Stimulated activated CD8-positive, alpha-beta memory T cell treated with anti-CD3 and anti-CD28 coated beads, Interleukin-12 subunit alpha, Interleukin-12 subunit beta, amount 100 ng/mL, for 24 hours (primary cell): Measurements from ENCODE around the gene ZNF667.
A peak's percentile ranks its signal among the peaks of the same experiment; 100 is the strongest.

Experiments used
- DNase-seq: peaks from one replicate; pipeline ENCODE4 v3.0.0-alpha.2; 2020; ENCODE audit errors: extremely low read depth

Gene ZNF667

DNA sequence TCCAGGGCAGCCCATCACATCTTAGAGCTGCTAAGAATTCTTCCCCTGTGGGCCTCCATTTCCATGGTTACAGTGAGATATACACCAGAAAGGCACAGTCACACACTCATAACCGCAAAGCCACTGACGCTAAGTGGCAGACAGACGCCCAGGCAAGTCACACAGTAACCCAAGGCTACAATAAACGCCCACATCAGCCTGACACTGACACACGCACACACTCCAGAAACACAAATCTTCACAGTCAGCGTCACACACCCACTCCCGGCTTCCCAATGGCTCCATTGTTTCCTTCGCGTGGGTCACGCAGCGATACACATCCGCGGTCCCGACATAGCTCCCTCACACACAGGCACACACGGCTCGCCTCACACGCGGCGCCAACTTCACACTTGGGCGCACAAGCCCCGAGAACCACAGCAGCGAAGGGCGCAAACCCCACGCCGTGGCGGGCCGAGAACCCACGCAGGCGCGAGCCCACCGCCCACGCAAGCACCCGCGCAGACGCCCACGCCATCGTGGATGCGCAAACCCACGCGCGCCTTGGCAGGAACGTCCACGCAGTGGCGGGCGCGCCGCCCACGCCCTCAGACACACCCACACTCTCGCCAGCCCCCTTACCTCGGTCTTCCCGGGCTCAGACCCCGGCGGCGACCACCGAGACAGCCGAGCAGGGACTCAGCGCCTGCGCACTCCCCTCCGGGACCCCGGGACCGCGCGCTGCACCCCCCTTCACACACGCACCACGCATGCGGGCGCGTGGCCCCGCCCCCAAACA lies at the start of gene ZNF667:
Gene ZNF667, minus strand, starts transcription at position 695 of the 778 bp plus-strand sequence. CDS start 14,975 bp downstream, outside the sequence.
- peak; percentile 2 for DNase-seq

DNA sequence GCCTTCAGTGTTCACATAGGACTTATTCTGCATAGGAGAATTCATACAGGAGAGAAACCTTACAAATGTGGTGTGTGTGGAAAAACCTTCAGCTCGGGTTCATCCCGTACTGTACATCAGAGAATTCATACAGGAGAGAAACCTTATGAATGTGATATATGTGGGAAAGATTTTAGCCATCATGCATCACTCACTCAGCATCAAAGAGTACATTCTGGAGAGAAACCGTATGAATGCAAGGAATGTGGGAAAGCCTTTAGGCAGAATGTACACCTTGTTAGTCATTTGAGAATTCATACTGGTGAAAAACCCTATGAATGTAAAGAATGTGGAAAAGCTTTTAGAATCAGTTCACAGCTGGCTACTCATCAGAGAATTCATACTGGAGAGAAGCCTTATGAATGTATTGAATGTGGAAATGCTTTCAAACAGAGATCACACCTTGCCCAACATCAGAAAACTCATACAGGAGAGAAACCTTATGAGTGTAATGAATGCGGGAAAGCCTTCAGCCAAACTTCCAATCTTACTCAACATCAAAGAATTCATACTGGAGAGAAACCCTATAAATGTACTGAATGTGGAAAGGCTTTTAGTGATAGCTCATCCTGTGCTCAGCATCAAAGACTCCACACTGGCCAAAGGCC lies 48.2 kb upstream of the ZNF667 start:
- DNase-seq = no peak

DNA sequence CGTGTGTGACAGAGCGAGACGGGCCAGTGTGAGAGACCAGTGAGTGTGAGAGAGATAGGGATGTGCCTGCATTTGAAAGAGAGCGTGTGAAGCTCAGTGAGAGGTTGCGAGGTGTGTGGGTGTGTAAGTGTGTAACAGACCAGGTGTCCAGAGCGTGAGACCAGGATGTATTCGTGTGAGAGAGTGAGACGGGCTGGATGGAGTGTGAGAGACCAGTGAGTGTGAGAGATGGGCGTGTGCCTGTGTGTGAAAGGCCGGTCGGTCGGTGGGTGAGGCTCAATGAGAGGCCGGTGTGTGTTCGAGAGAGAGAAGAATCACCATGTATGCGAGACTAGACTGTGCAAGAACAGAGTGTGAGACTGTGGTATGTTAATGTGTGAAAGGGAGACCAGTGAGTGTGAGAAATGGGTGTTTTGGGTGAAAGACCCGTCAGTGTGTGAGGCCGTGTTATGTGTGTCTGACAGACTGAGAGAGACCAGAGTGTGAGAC lies 31.2 kb upstream of the ZNF667 start:
- DNase-seq = no peak

DNA sequence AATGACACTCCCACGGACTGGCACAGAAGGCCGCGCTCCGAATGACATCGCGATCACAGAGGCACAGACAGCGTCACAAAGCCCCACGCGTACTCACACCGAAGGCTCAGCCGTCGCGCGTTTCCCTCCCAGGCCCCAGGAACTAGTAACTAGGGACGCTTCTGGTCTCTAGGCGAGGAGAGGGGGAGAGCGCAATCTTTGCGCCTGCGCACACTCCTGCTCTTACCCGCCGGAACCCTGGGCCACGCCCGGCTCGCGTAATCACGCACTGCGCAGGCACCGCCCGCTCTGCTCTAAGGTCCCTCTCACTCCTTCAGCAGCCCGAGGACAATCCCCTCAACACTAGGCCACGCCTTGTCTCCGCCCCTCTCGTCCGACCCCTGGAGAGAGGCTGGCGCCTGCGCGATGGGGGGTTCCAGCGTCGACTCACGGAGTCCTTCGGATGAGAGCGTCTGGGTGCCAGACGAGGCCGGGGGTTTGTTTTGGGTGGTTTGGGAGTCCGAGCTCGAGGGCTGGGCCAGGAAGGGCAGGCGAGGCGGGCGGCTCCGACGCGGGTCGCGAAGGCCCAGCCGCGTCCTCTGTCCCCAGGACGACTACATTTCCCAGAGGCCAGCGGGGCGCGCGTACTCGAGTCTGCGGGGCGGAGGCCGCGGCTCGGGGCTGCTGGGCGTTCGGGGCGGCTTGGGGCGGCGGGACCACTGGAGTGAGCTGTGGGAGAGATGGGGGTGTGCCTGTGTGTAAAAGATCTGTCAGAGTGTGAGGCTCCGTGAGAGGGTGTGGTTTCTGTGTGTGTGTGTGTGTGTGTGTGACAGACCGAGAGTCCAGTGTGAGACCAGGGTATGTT lies 30.5 kb upstream of the ZNF667 start, which contains the start of gene ZNF471:
Gene ZNF471, plus strand, starts transcription at position 410 of the 844 bp plus-strand sequence. CDS start 3,717 bp downstream, outside the sequence.
- DNase-seq = peak; percentile 69

DNA sequence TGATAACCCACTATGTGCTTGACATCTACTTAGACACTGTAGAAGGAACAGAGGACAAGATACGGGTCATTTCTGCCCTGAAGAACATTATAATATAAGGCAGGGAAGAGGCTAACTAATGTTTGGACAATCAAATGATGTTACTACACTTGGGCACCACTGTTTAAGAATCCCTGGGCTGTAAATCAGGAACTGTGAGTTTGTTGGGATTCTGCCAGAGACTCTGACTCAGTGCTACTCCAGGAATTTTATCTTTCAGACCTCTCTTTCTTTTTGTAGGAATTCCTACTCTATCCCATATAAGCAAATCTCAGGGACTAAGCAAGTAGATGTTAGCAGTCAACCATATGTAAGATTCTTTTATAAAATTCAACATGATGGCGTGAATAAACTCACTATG lies 27.4 kb upstream of the ZNF667 start:
- DNase-seq = no peak

DNA sequence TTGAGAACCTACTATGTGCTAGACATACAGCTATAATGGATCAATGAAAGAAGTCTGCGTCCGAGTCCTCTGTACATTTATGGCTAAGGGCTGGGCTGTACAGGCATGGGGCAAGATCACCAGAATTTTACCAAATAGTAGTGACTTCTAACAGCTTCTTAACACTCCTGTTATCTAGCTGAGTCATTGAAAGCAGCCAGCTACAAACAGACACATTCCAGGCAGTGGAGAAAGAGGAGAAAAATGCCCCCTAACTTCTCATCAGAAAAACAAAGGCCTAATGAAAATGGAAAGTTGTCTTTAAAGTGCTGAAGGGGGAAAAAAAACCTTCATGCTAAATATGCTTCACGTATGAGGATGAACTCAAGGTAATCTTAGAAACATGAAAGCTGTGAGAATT lies 14.3 kb upstream of the ZNF667 start:
- DNase-seq = no peak

- DNase-seq = peak; percentile 42
Measured at GRCh38 chr19:56477429-56478338, 539 bp upstream of the ZNF667 start.

DNA sequence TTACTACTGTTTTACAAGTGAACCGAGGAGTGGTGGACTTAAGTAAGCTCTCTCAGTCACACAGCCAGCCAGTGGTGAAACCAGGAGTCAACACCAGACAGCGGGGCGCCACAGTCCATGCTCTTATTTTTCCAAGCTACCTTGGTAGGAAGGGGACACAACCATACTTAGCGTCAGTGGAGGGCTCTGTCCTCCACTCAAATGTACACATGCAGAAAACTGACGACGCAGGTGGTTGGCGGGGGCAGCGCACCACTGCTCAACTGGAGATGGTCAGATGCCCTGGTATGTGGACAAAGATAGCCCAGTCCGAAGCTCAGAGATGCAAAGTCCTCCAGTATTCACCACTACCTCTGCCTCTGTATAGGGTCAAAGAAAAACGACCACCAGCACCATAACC lies 1.1 kb downstream of the ZNF667 start:
- DNase-seq = no peak

DNA sequence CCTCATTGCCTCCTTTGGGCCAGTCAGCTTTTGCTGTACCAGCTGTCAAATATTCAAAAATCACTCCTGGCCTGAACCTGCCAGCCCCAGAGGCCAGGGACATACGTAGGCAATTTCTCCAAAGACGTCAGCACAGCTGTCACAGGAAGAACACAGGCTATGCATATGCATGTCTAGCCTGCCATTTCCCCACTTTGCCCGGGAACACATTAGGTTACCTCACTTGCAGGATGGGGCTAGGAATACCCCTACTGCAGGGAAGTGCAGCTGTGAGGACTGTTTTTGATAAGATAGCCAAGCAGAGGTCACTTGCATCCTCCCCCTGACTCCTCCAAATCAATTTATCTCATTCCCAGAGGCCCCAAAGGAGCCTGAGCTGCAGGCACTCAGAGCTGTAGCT lies 2.8 kb downstream of the ZNF667 start:
- DNase-seq = no peak

DNA sequence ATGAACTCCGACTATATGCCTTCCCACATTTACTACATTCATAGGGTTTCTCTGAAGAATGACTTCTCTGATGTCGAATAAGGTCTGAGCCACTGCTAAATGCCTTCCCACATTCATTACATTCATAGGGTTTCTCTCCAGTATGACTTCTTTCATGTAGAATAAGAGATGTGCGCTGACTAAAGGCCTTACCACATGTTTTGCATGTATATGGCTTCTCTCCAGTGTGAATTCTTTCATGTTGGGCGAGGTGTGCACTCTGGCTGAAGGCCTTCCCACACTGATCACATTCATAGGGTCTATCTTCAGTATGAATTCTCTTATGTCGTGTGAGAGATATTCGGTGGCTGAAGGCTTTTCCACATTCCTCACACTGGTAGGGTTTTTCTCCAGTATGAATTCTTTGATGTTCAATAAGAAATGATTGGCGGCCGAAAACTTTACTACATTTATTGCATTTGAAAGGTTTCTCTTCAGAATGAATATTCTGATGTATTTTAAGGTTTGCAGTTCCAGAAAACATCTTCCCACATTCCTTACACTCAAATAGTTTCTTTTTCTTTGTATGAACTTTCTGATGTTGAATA lies 35.8 kb downstream of the ZNF667 start:
- DNase-seq = no peak

GRCh38 chr19:56423985-56424353 lies 53.2 kb downstream of the ZNF667 start:
- DNase-seq = no peak

- DNase-seq = no peak
Measured at GRCh38 chr19:56423276-56423984, 53.7 kb downstream of the ZNF667 start.

DNA sequence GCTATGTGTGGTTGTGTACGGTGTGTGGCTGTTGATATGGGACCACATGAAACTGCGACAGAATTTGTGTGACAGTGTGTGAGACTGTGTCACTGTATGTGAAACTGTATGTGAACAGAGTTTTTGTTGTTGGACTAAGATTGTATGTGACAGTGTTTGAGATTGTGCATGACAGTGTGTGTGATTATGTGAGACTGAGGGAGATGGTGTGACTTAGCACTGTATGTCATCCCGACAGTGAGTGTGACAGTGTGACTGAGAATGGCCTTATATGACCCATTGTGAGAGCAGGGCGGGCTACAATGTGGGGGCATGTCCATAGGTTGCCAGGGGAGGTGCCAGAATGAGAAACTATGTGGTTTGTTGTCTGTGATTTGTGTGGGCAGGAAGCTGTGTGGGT lies 72.1 kb downstream of the ZNF667 start:
- DNase-seq = no peak

DNA sequence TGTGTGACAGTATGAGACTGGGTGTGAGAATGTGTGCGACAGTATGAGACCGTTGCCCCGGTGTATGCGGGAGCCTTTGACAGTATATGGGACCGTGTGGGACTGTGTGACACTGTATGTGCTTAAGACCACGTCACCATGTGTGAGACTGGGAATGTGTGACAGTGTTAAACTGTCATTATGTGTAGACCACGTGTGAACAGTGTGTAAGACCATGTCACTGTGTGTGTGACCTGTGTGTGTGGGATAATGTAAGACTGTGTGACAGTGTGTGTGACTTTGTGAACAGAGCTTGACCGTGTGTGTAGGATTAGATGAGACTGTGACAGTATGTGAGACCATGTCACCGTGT lies 72.5 kb downstream of the ZNF667 start:
- no peak for DNase-seq

DNA sequence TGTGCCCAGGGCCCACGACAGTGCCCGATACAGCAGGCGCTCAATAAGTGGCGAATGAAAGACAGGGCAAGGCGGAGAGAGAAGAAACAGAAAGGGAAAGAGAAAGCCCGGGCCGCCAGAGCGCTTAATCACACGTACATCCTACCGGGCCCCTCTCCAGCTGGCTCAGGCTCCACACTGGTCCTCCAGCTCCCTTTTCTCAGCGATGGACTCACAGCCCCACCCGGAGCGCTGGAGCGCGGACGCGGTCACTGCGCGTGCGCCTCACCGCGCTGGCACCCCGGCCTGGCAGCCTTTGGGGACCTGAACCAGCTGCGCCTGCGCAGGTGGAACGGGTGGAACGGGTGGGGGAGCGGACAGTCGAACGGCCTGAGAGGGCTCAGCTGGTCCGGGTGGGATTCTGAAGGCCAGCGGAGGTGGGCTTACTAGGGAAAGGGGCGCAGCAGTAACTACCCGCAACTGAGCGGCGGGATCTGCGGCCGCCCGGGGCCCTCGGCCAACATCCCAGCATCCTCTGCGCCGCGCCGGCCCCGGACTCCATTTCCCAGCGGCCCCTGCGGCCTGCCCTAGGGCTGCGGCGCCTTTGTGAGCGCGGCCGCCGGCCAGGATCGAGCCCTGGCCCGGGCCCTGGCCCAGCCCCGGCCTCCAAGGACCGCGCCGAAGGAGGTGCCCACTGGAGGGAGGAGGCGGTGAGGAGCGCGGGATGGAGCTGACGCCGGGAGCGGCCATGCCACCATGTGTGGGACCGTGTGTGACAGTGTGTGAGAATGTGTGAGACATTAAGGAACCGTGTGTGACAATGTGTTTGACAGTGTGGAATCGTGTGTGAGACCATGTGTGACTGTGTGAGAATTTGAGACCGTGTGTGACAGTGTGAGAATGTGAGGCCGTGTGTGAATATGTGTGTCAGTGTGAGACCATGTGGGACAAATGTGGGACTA lies 73.1 kb downstream of the ZNF667 start, which contains the start of gene ZNF583:
Gene ZNF583, plus strand, starts transcription at position 569 of the 941 bp plus-strand sequence. CDS start 2,783 bp downstream, outside the sequence.
- DNase-seq = peak; percentile 79

DNA sequence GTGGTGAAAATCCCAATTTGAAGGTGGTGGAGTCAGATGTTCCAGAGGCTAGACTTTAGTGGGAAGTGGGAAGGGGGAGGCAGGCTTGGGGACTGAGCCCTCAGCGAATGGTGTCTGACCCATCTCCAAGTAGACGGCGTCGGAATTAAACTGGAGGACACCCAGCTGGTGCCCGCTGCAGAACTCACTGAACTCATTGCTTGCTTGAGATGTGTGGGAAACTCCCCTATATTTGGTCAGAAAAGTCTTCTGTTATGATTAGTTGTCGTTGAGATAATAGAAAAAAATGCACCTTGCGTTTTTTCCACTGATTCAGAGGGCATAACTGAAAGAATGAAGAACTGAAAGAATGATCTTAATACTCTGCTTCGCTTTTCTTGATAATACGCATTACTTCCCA lies 73.9 kb downstream of the ZNF667 start:
- DNase-seq = no peak

GRCh38 chr19:56400485-56400884 lies 76.7 kb downstream of the ZNF667 start:
- no peak for DNase-seq

GRCh38 chr19:56398809-56399208 lies 78.3 kb downstream of the ZNF667 start:
- no peak for DNase-seq
